Muscle of back (tissue), 11 donors: Measurements from ENCODE around the gene KCNG2. TPM values are rescaled to one million over a fixed set of nuclear protein-coding genes. Genes with fewer than 3 reads are reported as not detected.

Experiments used
- DNase-seq, 3 donors: peaks; one replicate each; pipeline versions ENCODE4 v3.0.0 to v3.0.0-alpha.2; 2013
- polyA plus RNA-seq, 10 donors: library from polyadenylated mRNA; unstranded; fragments of 120-200 nt; gene quantifications; one replicate each; pipeline ENCODE4 v1.2.1, GENCODE V29; 2013; ENCODE audit not compliant: insufficient read length in 10 of 10

The KCNG2 gene
- polyA plus RNA-seq, 10 donors = 0.13 to 0.63 (median 0.37) TPM

GRCh38 chr18:79884294-79884962 is 86.7 kb downstream of the KCNG2 start:
- no peak for DNase-seq

GRCh38 chr18:79884963-79885728 is 87.4 kb downstream of the KCNG2 start:
- DNase-seq = no peak

GRCh38 chr18:79887181-79888000 is 89.7 kb downstream of the KCNG2 start:
- DNase-seq = no peak

- DNase-seq = no peak
Observed at GRCh38 chr18:79888016-79888415, 90.3 kb downstream of the KCNG2 start.

- DNase-seq = no peak
Observed at GRCh38 chr18:79889569-79889968, 91.8 kb downstream of the KCNG2 start.

- DNase-seq = no peak
Observed at GRCh38 chr18:79890674-79891073, 92.9 kb downstream of the KCNG2 start.

- no peak for DNase-seq
Observed at GRCh38 chr18:79896738-79897137, 99.0 kb downstream of the KCNG2 start.

GRCh38 chr18:79897940-79898625 is 100.3 kb downstream of the KCNG2 start:
- DNase-seq = no peak

- no peak for DNase-seq
Observed at GRCh38 chr18:79898952-79899608, 101.3 kb downstream of the KCNG2 start.

GRCh38 chr18:79899609-79900445 is 102.1 kb downstream of the KCNG2 start:
- DNase-seq = no peak

- no peak for DNase-seq
Observed at GRCh38 chr18:79900610-79901570, 103.2 kb downstream of the KCNG2 start.

GRCh38 chr18:79901665-79902064 is 103.9 kb downstream of the KCNG2 start:
- DNase-seq = no peak

- DNase-seq = no peak
Observed at GRCh38 chr18:79902075-79902474, 104.3 kb downstream of the KCNG2 start.

- no peak for DNase-seq
Observed at GRCh38 chr18:79902640-79903039, 104.9 kb downstream of the KCNG2 start.

- no peak for DNase-seq
Observed at GRCh38 chr18:79903071-79903635, 105.4 kb downstream of the KCNG2 start.

GRCh38 chr18:79903787-79904356 is 106.1 kb downstream of the KCNG2 start:
- no peak for DNase-seq

GRCh38 chr18:79904357-79905147 is 106.8 kb downstream of the KCNG2 start:
- DNase-seq = peak in 2 of 3 donors; percentile 15 to 26
